Lung (tissue), 12 donors: ENCODE data around the gene MYBBP1A. TPM values are rescaled to one million over a fixed set of nuclear protein-coding genes. Genes with fewer than 3 reads are reported as not detected.
A peak's percentile ranks its signal among the peaks of the same experiment; 100 is the strongest.

Experiments used
- ATAC-seq: fragments of 200-7000 bp; cut with Tn5 transposase; one replicate; pipeline ENCODE4 v1.9.1; 2020; ENCODE audit warnings: moderate number of reproducible peaks; ENCODE audit not compliant: insufficient read depth, low FRiP score
- DNase-seq, 3 donors: peaks; one replicate each; pipeline ENCODE4 v3.0.0-alpha.2; 2013 to 2017
- H3K27ac ChIP-seq, 2 donors: one replicate each; pipeline ENCODE4 v1.5.1; 2013; ENCODE audit warnings: mild to moderate bottlenecking in 2 of 2, moderate library complexity in 2 of 2, control low read depth in 1 of 2, inconsistent platforms in 1 of 2, low read depth in 1 of 2, low read length in 1 of 2
- H3K27me3 ChIP-seq, 3 donors: one replicate each; pipeline ENCODE4 v1.5.1; 2013; ENCODE audit warnings: low read length in 2 of 3; ENCODE audit not compliant: control insufficient read depth in 3 of 3, insufficient read depth in 3 of 3
- H3K36me3 ChIP-seq, 4 donors: one replicate each; pipeline ENCODE4 v1.5.1; 2013; ENCODE audit warnings: low read length in 4 of 4, mild to moderate bottlenecking in 1 of 4, moderate library complexity in 1 of 4; ENCODE audit not compliant: control insufficient read depth in 4 of 4, insufficient read depth in 4 of 4
- H3K4me1 ChIP-seq, 5 donors: one replicate each; pipeline ENCODE4 v1.5.1; 2013; ENCODE audit warnings: low read length in 5 of 5, mild to moderate bottlenecking in 2 of 5, moderate library complexity in 1 of 5; ENCODE audit not compliant: control insufficient read depth in 5 of 5, insufficient read depth in 5 of 5
- H3K4me3 ChIP-seq: one replicate; pipeline ENCODE4 v1.5.1; 2013; ENCODE audit warnings: mild to moderate bottlenecking, control low read depth, moderate library complexity
- H3K9ac ChIP-seq, 2 donors: one replicate each; pipeline ENCODE4 v1.5.1; 2013; ENCODE audit warnings: low read length in 2 of 2, control low read depth in 1 of 2; ENCODE audit not compliant: insufficient read depth in 1 of 2
- H3K9me3 ChIP-seq, 4 donors: one replicate each; pipeline ENCODE4 v1.5.1; 2013; ENCODE audit warnings: low read length in 3 of 4, mild to moderate bottlenecking in 1 of 4, moderate library complexity in 1 of 4; ENCODE audit not compliant: control insufficient read depth in 4 of 4, insufficient read depth in 3 of 4
- CTCF ChIP-seq: IDR thresholded peaks from 2 replicates; pipeline ENCODE4 v1.5.1; 2012; ENCODE audit warnings: mild to moderate bottlenecking; ENCODE audit errors: control extremely low read depth, extremely low read depth
- WGBS, 2 donors: extraction: QIAGEN DNeasy Blood & Tissue Kit; methylation state at CpG; one replicate each; pipeline ENCODE4 v1.1.7; 2013; 5-methylcytosine and 5-hydroxymethylcytosine counted together
- polyA plus RNA-seq, 2 donors: library from polyadenylated mRNA; stranded (reverse); fragments of 200-250 nt; gene quantifications; one replicate each; pipeline ENCODE4 v1.2.1, GENCODE V29; 2013
- total RNA-seq, 2 donors: library from RNA; depleted of rRNA in 1 of 2; stranded (reverse); fragments of >200 nt in 1 of 2; gene quantifications; one replicate each; pipeline ENCODE4 v1.2.1, GENCODE V29; 2014 to 2021
- donor health status: control.
- donor health status: control.
- donor health status: Bipolar disorder and iron deficiency.
- donor health status: healthy.
- donor health status: DM: yes; HTN: yes; CAD: no.

MYBBP1A gene
- total and polyA plus RNA-seq, 4 donors, result 21.2 to 71.7 (median 34.4) TPM

- peak overlapping the region; percentile 66 for H3K4me3 ChIP-seq
- H3K4me1 ChIP-seq, result peaks cover 0 to 20% (median 12%) of the 10 kb centered on the region in 5 donors
- H3K9ac ChIP-seq, result peak overlapping the region in 1 of 2 donors; percentile 19
- ATAC-seq (no peak), DNase-seq (no peak)
- TF ChIP-seq CTCF, result no peak
- H3K27ac ChIP-seq, result peak overlapping the region; percentile 37 to 75
- no peaks in the 10 kb centered on the region for H3K36me3 ChIP-seq
- no peaks in the 10 kb centered on the region for H3K9me3 ChIP-seq
- peaks cover 0 to 23% (median 14%) of the 10 kb centered on the region in 3 donors for H3K27me3 ChIP-seq
- WGBS, 2 donors, result 1% methylated on average over 51 to 53 of the region's 53 CpGs
These were observed 55.6 kb downstream of the MYBBP1A start for GRCh38 chr17:4499431-4500190.

- TF ChIP-seq CTCF, result no peak
- WGBS, 2 donors, result 1% methylated on average over 43 to 117 of the region's 117 CpGs
- peaks cover 0 to 20% (median 11%) of the 10 kb centered on the region in 5 donors for H3K4me1 ChIP-seq
- no peak within 1 kb of the TSS for H3K9ac ChIP-seq
- DNase-seq (peak in 2 of 3 donors; percentile 61 to 64), ATAC-seq (peak; percentile 77)
- no peaks in the 10 kb centered on the region for H3K9me3 ChIP-seq
- no peaks in the 10 kb centered on the region for H3K36me3 ChIP-seq
- peak within 1 kb of the TSS; percentile 37 to 75 for H3K27ac ChIP-seq
- H3K4me3 ChIP-seq, result peak within 1 kb of the TSS; percentile 66
- H3K27me3 ChIP-seq, result peaks cover 0 to 23% (median 14%) of the 10 kb centered on the region in 3 donors
These were observed 56.5 kb downstream of the MYBBP1A start, which contains the start of gene SPNS2 for GRCh38 chr17:4498461-4499397. TSS of gene SPNS2 (plus strand) at chr17:4498881. CDS start at chr17:4499048, 167 bp downstream.

- no peak for TF ChIP-seq CTCF
- no peaks in the 10 kb centered on the region for H3K36me3 ChIP-seq
- no peak overlapping the region for H3K9ac ChIP-seq
- DNase-seq, result no peak
- peaks cover 0 to 23% (median 14%) of the 10 kb centered on the region in 3 donors for H3K27me3 ChIP-seq
- H3K4me3 ChIP-seq, result no peak overlapping the region
- ATAC-seq, result no peak
- H3K4me1 ChIP-seq, result peaks cover 0 to 20% (median 12%) of the 10 kb centered on the region in 5 donors
- WGBS, 2 donors, result 78 to 79% methylated on average over 23 of the region's 23 CpGs
- H3K9me3 ChIP-seq, result no peaks in the 10 kb centered on the region
- no peak overlapping the region for H3K27ac ChIP-seq
These were observed 57.9 kb downstream of the MYBBP1A start for GRCh38 chr17:4497101-4497824.
